ENCODE measurements around the gene ISG15.
"Not testable (repeated sequence)": the region's sequence is repeated elsewhere in the genome, so short reads cannot be mapped to it uniquely, and the experiment has no call there.

- TF ChIP-seq, protein P1, sequence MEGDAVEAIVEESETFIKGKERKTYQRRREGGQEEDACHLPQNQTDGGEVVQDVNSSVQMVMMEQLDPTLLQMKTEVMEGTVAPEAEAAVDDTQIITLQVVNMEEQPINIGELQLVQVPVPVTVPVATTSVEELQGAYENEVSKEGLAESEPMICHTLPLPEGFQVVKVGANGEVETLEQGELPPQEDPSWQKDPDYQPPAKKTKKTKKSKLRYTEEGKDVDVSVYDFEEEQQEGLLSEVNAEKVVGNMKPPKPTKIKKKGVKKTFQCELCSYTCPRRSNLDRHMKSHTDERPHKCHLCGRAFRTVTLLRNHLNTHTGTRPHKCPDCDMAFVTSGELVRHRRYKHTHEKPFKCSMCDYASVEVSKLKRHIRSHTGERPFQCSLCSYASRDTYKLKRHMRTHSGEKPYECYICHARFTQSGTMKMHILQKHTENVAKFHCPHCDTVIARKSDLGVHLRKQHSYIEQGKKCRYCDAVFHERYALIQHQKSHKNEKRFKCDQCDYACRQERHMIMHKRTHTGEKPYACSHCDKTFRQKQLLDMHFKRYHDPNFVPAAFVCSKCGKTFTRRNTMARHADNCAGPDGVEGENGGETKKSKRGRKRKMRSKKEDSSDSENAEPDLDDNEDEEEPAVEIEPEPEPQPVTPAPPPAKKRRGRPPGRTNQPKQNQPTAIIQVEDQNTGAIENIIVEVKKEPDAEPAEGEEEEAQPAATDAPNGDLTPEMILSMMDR (IDR thresholded peaks at IDR 0.05; ENCODE audit: poor library complexity), result not testable (repeated sequence)
- TF ChIP-seq EZH2phosphoT487 (IDR thresholded peaks at IDR 0.05; ENCODE audit: low read depth, severe bottlenecking, unreplicated experiment); EZH2 (IDR thresholded peaks at IDR 0.05; ENCODE audit: borderline replicate concordance): not testable (repeated sequence)
Observed at GRCh38 chr1:1012736-1013104, 577 bp upstream of the ISG15 start.

Data from hepatocyte (in vitro differentiated cells).